ENCODE results near the gene PHETA1.
"Not testable (repeated sequence)": the region's sequence is repeated elsewhere in the genome, so short reads cannot be mapped to it uniquely, and the experiment has no call there.

PHETA1 gene

DNA sequence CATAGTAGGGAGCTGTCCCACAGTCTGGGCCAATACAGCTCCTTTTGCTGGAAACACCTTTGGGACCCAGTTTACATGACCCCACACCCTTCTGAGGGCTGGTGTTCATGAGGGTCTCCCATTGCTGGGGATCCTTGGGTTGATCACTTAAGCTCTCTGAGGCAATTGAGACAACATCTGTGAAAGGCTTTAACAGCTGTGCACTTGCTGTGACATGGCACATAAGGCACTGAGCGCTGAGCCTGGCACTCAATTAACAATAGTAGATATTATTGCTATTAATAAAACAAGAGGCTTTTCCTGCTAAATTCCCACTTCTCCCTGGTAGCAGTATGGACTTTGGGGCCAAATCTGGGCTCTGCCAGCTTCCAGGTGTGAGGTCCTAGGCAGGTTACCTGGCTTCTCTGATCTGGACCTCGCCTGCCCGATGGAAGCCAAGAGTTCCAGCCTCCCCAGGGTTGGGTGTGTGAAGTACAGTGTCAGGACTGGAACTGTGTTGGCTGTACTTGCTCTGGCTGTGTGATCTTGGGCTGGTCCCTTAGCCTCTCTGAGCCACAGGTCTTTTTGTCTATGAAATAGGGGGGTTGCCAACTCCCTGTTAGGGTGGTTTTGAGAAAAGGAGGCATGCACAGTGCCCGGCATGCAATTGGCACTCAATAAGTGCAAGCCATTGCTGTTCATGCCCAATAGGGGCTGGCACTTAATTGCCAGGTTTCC, 39.9 kb upstream of the PHETA1 start:
- no peaks in the 10 kb centered on the region for H3K27me3 Mint-ChIP-seq
- peak overlapping the region; percentile 93 for H3K27ac Mint-ChIP-seq

GRCh38 chr12:111408116-111408440, 39.2 kb upstream of the PHETA1 start:
- Mint-ChIP-seq H3K4me1 (peaks cover 57% of the 10 kb centered on the region), H3K27ac (peak overlapping the region; percentile 93), H3K36me3 (no peaks in the 10 kb centered on the region), H3K9me3 (no peaks in the 10 kb centered on the region), H3K4me3 (peak overlapping the region; percentile 84), H3K27me3 (no peaks in the 10 kb centered on the region)
- no peak for ATAC-seq (ENCODE audit: low read depth)
- no peak for DNase-seq (ENCODE audit: low spot score in 2 of 2)

More for the DNA sequence above, 39.9 kb upstream of the PHETA1 start:
- no peak for DNase-seq (ENCODE audit: low spot score in 2 of 2)
- H3K9me3 Mint-ChIP-seq = no peaks in the 10 kb centered on the region
- H3K4me1 Mint-ChIP-seq = peaks cover 58% of the 10 kb centered on the region
- no peak for ATAC-seq (ENCODE audit: low read depth)
- H3K4me3 Mint-ChIP-seq = peak overlapping the region; percentile 70
- H3K36me3 Mint-ChIP-seq = peaks cover 2% of the 10 kb centered on the region

- Mint-ChIP-seq H3K9me3 (no peaks in the 10 kb centered on the region), H3K36me3 (no peaks in the 10 kb centered on the region), H3K27ac (peak overlapping the region; percentile 93), H3K4me3 (peak overlapping the region; percentile 84), H3K4me1 (peaks cover 56% of the 10 kb centered on the region), H3K27me3 (no peaks in the 10 kb centered on the region)
- no peak for ATAC-seq (ENCODE audit: low read depth)
- DNase-seq (ENCODE audit: low spot score in 2 of 2) = peak in 1 of 2 donors; percentile 48
Observed at GRCh38 chr12:111407377-111408115, 38.7 kb upstream of the PHETA1 start.

DNA sequence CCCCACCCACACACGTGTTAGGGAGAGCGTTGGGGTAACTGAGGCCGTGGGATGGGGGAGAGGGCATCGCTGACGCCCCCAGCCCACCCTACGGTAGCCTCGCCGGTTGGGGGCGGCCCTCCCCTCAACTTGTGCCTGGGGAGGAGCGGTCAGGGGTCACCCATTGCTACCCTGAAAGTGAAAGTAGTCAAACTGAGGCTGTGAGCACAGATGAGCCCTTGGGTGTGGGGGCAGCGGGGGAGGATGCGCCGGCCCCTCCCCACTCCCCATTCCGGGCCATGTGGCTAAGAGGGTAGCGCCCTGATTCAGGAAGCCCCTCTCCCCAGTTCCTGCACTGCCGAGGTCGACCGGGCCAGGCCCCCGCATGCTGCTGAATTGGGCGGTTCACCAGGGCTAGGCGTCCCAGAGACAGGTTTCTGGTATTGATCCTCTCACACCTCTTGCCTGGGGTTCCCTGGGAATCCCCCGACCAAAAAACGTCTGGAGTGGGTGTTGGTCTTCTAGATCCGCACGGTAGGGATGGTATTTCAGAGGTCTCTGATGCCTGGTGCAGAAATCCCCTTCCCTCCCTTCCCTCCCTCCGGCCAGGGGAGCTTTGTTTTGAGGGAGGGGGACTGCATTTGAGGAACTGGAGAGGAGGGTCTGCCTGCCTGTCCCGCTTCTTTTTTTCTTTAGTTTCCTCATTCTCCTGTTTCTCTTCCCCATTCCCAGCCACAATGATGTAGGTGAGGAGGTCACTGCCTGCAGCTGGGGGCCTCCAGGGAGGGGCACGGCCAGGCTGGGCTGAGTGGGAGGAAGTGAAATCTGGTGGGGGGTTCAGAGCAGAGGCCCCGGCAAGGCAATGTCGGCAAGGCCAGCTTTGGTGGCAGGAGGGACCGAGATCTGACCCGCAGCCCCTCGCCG, 37.8 kb upstream of the PHETA1 start:
- Mint-ChIP-seq H3K9me3 (no peaks in the 10 kb centered on the region), H3K27ac (peak overlapping the region; percentile 93), H3K4me3 (peak overlapping the region; percentile 84), H3K4me1 (peaks cover 48% of the 10 kb centered on the region), H3K36me3 (no peaks in the 10 kb centered on the region), H3K27me3 (no peaks in the 10 kb centered on the region)
- DNase-seq (ENCODE audit: low spot score in 2 of 2) (peak; percentile 47 to 53), ATAC-seq (ENCODE audit: low read depth) (peak; percentile 11)

- Mint-ChIP-seq H3K27me3 (no peaks in the 10 kb centered on the region), H3K27ac (peak within 1 kb of the TSS; percentile 99), H3K4me1 (peaks cover 48% of the 10 kb centered on the region), H3K9me3 (no peaks in the 10 kb centered on the region), H3K36me3 (no peaks in the 10 kb centered on the region), H3K4me3 (peak within 1 kb of the TSS; percentile 97)
- ATAC-seq (ENCODE audit: low read depth) = peak; percentile 10
- DNase-seq (ENCODE audit: low spot score in 2 of 2) = no peak
Observed at GRCh38 chr12:111405859-111406473, 37.1 kb upstream of the PHETA1 start, which contains the start of gene SH2B3. TSS of gene SH2B3 (plus strand) at chr12:111405923. CDS start at chr12:111418146, 12,223 bp downstream.

GRCh38 chr12:111405149-111405858, 36.4 kb upstream of the PHETA1 start:
- peak overlapping the region; percentile 99 for H3K27ac Mint-ChIP-seq
- no peaks in the 10 kb centered on the region for H3K9me3 Mint-ChIP-seq
- ATAC-seq (ENCODE audit: low read depth) (peak; percentile 64), DNase-seq (ENCODE audit: low spot score in 2 of 2) (peak; percentile 99)
- H3K4me1 Mint-ChIP-seq = peaks cover 45% of the 10 kb centered on the region
- peak overlapping the region; percentile 97 for H3K4me3 Mint-ChIP-seq
- H3K27me3 Mint-ChIP-seq = no peaks in the 10 kb centered on the region
- no peaks in the 10 kb centered on the region for H3K36me3 Mint-ChIP-seq

DNA sequence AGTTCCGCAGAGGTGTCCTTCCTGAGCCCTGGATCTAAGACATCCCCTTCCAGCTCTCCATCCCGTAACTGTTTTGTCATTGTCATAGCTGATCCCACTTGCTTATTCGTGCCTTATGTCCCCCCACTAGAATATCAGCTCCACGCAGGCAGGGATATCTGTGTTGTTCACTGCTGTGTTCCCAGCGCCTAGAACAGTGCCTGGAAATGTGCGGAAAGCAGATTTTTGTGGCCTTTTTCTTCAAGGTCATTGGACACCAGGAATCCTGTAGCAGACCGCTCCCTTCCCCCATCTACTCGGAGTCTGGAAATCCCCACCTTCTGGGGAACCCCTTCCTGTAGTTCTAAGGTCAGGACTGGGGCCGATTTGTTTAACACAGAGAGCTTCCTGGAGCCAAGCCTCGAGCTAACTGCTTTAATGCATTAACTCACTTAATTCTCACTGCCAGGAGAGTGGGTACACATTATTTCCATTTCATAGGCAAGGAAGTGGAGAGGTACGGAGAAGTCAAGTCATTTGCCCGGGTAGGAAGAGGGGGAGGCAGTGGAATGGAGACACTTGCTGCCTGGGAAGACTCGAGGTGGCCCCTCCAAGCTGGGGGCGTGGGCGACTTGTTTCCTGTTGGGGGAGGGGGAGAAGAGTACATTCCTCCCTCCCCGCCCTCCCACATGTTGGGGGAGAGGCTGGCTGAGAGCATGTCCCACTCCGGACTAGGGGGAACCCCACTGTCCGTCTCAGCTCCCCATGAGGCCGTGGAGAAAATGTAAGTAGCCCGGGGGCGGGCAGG, 35.7 kb upstream of the PHETA1 start:
- Mint-ChIP-seq H3K4me1 (peaks cover 48% of the 10 kb centered on the region), H3K27me3 (no peaks in the 10 kb centered on the region), H3K36me3 (no peaks in the 10 kb centered on the region), H3K9me3 (no peaks in the 10 kb centered on the region), H3K4me3 (peak overlapping the region; percentile 97), H3K27ac (peak overlapping the region; percentile 99)
- peak; percentile 50 to 58 for DNase-seq (ENCODE audit: low spot score in 2 of 2)
- ATAC-seq (ENCODE audit: low read depth) = peak; percentile 9

DNA sequence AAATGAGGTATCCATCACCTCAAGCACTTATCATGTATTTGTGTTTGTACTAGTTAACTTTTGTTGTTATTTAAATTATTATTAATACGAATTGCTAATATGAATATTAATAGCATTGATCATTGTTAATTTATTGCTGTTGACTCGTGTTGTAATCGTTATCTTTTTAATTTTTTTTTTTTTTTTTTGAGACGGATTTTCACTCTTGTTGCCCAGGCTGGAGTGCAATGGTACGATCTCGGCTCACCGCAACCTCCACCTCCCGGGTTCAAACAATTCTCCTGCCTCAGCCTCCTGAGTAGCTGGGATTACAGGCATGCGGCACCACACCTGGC, 33.6 kb upstream of the PHETA1 start:
- Mint-ChIP-seq H3K4me3 (peak overlapping the region; percentile 83), H3K4me1 (peaks cover 43% of the 10 kb centered on the region), H3K27ac (peak overlapping the region; percentile 99)
- not testable (repeated sequence) for DNase-seq (ENCODE audit: low spot score in 2 of 2); ATAC-seq (ENCODE audit: low read depth); H3K9me3 Mint-ChIP-seq; H3K36me3 Mint-ChIP-seq; H3K27me3 Mint-ChIP-seq

DNA sequence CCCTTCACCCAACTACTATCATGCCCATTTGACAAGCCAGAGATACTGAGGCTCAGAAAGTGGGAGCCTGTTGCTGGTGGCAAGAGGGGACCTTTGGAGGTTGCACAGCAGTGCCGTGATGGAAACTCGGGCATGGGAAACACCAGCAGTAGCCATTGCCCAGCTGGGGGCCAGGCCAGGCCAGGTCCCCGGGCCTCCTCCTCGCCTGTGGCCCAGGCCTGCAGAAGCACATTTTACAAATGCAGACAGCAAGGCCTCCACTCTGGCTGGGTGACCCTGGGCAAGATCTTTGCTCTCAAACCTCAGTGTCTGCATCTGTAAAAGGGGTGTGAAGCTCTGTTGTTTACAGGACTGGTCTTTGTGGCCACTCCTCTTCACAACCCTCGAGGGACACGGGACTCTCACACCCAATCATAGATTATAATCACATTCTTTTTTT, 32.3 kb upstream of the PHETA1 start:
- Mint-ChIP-seq H3K36me3 (no peaks in the 10 kb centered on the region), H3K27ac (no peak overlapping the region), H3K9me3 (no peaks in the 10 kb centered on the region), H3K27me3 (no peaks in the 10 kb centered on the region), H3K4me1 (peaks cover 43% of the 10 kb centered on the region), H3K4me3 (no peak overlapping the region)
- no peak for ATAC-seq (ENCODE audit: low read depth)
- DNase-seq (ENCODE audit: low spot score in 2 of 2) = no peak

DNA sequence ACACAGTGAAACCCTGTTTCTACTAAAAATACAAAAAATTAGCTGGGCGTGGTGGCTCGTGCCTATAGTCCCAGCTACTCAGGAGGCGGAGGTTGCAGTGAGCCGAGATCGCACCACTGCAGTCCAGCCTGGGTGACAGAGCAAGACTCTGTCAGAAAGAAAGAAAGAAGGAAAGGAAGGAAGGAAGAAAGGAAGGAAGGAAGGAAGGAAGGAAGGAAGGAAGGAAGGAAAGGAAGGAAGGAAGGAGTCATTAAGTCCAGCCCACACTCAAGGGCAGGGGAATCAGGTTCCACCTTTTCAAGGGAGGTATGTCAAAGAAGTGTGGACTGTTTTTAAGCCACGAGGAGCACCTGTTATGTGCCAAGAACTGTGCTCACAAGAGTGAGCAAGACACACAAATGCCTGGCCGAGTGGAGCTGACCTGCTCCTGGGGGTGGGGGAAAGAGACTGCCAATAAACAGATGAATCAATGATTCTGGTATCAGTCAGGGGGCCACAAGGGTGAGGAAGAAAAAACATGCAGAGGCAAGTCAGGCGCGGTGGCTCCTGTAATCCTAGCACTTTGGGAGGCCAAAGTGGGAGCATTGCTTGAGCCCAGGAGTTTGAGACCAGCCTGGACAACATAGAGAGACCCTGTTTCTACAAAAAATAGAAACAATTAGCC, 31.0 kb upstream of the PHETA1 start:
- Mint-ChIP-seq H3K27ac (peak overlapping the region; percentile 29), H3K4me1 (peaks cover 43% of the 10 kb centered on the region)
- not testable (repeated sequence) for H3K9me3 Mint-ChIP-seq; ATAC-seq (ENCODE audit: low read depth); H3K27me3 Mint-ChIP-seq; H3K36me3 Mint-ChIP-seq; DNase-seq (ENCODE audit: low spot score in 2 of 2); H3K4me3 Mint-ChIP-seq

DNA sequence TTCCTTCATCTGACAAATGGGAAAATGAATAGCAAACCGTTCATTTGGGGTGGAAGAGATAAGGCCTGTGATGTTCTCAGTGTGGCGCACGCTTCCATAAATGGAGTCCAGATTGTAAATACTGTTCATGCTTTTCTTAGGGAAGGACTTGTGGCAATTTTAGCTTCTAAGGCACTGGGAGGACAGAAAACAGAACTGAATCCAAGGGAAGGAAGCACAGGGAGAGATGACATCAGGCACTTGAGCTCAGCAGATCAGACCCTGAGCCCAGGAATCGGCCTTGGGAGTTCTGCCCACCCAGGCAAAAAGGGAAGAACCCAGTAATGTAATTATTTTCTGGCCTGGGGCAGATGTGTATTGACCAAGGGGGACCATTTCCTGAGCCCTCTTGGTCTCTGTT, 29.6 kb upstream of the PHETA1 start:
- Mint-ChIP-seq H3K4me1 (peaks cover 31% of the 10 kb centered on the region), H3K9me3 (no peaks in the 10 kb centered on the region), H3K27me3 (no peaks in the 10 kb centered on the region), H3K27ac (no peak overlapping the region), H3K36me3 (no peaks in the 10 kb centered on the region), H3K4me3 (no peak overlapping the region)
- no peak for DNase-seq (ENCODE audit: low spot score in 2 of 2)
- ATAC-seq (ENCODE audit: low read depth) = no peak

GRCh38 chr12:111396726-111397445, 28.0 kb upstream of the PHETA1 start:
- H3K27me3 Mint-ChIP-seq = no peaks in the 10 kb centered on the region
- no peaks in the 10 kb centered on the region for H3K9me3 Mint-ChIP-seq
- H3K4me3 Mint-ChIP-seq = peak overlapping the region; percentile 91
- peaks cover 22% of the 10 kb centered on the region for H3K4me1 Mint-ChIP-seq
- peak overlapping the region; percentile 78 for H3K27ac Mint-ChIP-seq
- DNase-seq (ENCODE audit: low spot score in 2 of 2) (peak; percentile 90 to 96), ATAC-seq (ENCODE audit: low read depth) (peak; percentile 93)
- H3K36me3 Mint-ChIP-seq = no peaks in the 10 kb centered on the region
